SU-DHL-6 (cell line): ENCODE measurements around the gene SYNPR.

Experiments
- H2AFZ ChIP-seq: fragments of 200-600 bp; sonication (generic); 2 replicates; pipeline ENCODE4 v1.6.1; 2014; ENCODE audit warnings: low read depth, mild to moderate bottlenecking, moderate library complexity, mixed read lengths, antibody characterized with exemption, low read length; ENCODE audit not compliant: severe bottlenecking
- H3F3A ChIP-seq: fragments of 200-600 bp; shearing (Covaris generic); 2 replicates; pipeline ENCODE4 v1.6.0; 2016; ENCODE audit warnings: antibody characterized with exemption, mild to moderate bottlenecking; ENCODE audit not compliant: insufficient read depth
- H3K27ac ChIP-seq: fragments of 200-600 bp; sonication (generic); 2 replicates; pipeline ENCODE4 v1.5.1; 2016; ENCODE audit warnings: low read depth, mild to moderate bottlenecking, low read length, moderate library complexity, mixed read lengths
- H3K27me3 ChIP-seq: fragments of 200-600 bp; sonication (generic), shearing (Covaris generic); 2 replicates; pipeline ENCODE4 v1.6.0; 2014; ENCODE audit warnings: mild to moderate bottlenecking, low read length
- H3K36me3 ChIP-seq: fragments of 200-600 bp; sonication (generic); 2 replicates; pipeline ENCODE4 v1.6.1; 2014; ENCODE audit warnings: mild to moderate bottlenecking, low read length, mixed read lengths
- H3K4me2 ChIP-seq: fragments of 300-600, 200-600 bp; shearing (Covaris generic), sonication (generic); 2 replicates; pipeline ENCODE4 v1.6.0; 2014; ENCODE audit warnings: low read length, low read depth, mild to moderate bottlenecking; ENCODE audit not compliant: poor library complexity, severe bottlenecking
- H3K4me3 ChIP-seq: fragments of 200-600 bp; sonication (generic); 2 replicates; pipeline ENCODE4 v1.5.1; 2014; ENCODE audit warnings: antibody characterized with exemption, low read length, mild to moderate bottlenecking, mixed read lengths; ENCODE audit not compliant: insufficient read depth, poor library complexity, severe bottlenecking
- H3K79me2 ChIP-seq: fragments of 200-600 bp; sonication (generic); 2 replicates; pipeline ENCODE4 v1.6.1; 2014; ENCODE audit warnings: mild to moderate bottlenecking, low read length, moderate library complexity; ENCODE audit not compliant: insufficient read depth
- H3K9ac ChIP-seq: fragments of 200-600 bp; sonication (generic); 2 replicates; pipeline ENCODE4 v1.7.0; 2014; ENCODE audit warnings: mild to moderate bottlenecking, low read length
- H3K9me2 ChIP-seq: fragments of 200-600 bp; sonication (generic); replicated peaks from 2 replicates; pipeline ENCODE4 v1.6.1; 2014; ENCODE audit warnings: low read length; ENCODE audit not compliant: insufficient read depth
- H3K9me3 ChIP-seq: fragments of 200-600 bp; sonication (generic); 2 replicates; pipeline ENCODE4 v1.6.1; 2014; ENCODE audit warnings: low read length, mixed read lengths; ENCODE audit not compliant: insufficient read depth
- H4K20me1 ChIP-seq: fragments of 200-600 bp; sonication (generic); 2 replicates; pipeline ENCODE4 v1.6.1; 2014; ENCODE audit warnings: low read depth, mild to moderate bottlenecking, antibody characterized with exemption, low read length, moderate library complexity, mixed read lengths
- EZH2phosphoT487 ChIP-seq: fragments of 200-600 bp; sonication (generic), shearing (Covaris generic); conservative IDR thresholded peaks from 2 replicates; pipeline ENCODE4 v1.6.1; 2018; ENCODE audit warnings: mild to moderate bottlenecking, antibody characterized with exemption, low read length, moderate library complexity, mixed read lengths
- TF ChIP-seq, protein P1 (sequence below): fragments of 200-600 bp; sonication (generic); IDR thresholded peaks from one replicate; pipeline ENCODE4 v1.5.1; 2017; ENCODE audit warnings: antibody characterized with exemption, mild to moderate bottlenecking, low read length, moderate library complexity; ENCODE audit not compliant: insufficient read depth, poor library complexity, severe bottlenecking

Gene SYNPR

DNA sequence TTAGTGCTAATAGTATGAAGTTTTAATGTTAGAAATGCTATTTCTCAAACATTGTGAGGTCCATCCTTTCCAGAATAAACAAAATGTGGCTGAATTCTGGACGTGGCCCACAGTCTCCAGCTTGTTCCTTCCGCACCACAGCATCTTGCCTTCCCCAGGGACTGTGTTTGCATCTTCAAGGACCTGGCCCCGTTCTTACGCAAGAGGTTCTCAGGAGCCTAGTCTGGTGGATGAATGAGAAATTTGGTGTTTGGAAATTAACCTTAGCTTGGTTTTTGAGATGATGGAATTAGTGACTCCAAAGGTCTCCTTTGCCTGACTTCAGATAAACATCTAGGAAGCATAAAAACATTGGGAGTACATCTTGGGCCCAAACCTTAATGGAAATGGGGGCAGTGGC, 18.1 kb downstream of the SYNPR start:
- Histone ChIP-seq H3K4me2 (no peak overlapping the region), H3F3A (no peaks in the 10 kb centered on the region), H3K27ac (no peak overlapping the region), H3K9me2 (no peaks in the 10 kb centered on the region), H4K20me1 (no peaks in the 10 kb centered on the region), H3K9me3 (no peaks in the 10 kb centered on the region), H3K4me3 (no peak overlapping the region), H3K36me3 (no peaks in the 10 kb centered on the region), H3K9ac (no peak overlapping the region), H3K27me3 (no peaks in the 10 kb centered on the region), H3K79me2 (no peaks in the 10 kb centered on the region), H2AFZ (no peak overlapping the region)
- TF ChIP-seq, protein P1, sequence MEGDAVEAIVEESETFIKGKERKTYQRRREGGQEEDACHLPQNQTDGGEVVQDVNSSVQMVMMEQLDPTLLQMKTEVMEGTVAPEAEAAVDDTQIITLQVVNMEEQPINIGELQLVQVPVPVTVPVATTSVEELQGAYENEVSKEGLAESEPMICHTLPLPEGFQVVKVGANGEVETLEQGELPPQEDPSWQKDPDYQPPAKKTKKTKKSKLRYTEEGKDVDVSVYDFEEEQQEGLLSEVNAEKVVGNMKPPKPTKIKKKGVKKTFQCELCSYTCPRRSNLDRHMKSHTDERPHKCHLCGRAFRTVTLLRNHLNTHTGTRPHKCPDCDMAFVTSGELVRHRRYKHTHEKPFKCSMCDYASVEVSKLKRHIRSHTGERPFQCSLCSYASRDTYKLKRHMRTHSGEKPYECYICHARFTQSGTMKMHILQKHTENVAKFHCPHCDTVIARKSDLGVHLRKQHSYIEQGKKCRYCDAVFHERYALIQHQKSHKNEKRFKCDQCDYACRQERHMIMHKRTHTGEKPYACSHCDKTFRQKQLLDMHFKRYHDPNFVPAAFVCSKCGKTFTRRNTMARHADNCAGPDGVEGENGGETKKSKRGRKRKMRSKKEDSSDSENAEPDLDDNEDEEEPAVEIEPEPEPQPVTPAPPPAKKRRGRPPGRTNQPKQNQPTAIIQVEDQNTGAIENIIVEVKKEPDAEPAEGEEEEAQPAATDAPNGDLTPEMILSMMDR = no peak
- TF ChIP-seq EZH2phosphoT487 = no peak

DNA sequence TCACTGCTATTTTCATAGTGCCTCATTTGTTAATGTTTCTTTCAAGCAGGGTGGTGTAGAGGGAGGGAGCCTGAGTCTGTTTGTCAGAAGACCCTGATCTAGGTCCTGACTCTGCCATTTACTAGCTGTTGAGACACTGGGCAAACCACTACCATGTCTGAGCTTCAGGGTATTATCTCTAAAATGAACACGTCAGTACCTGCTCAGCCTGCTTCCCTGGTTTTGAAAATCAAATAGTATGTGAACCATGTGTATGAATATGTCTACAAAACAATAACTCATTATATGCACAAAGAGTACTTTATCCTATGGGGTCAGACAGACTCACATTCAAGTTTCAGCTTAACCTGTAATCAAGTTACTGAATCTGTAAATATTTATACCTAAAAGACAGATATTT, 25.1 kb downstream of the SYNPR start:
- H3F3A ChIP-seq = no peaks in the 10 kb centered on the region
- H3K27ac ChIP-seq = no peak overlapping the region
- H3K9me3 ChIP-seq = no peaks in the 10 kb centered on the region
- no peaks in the 10 kb centered on the region for H3K79me2 ChIP-seq
- TF ChIP-seq, protein P1 = no peak
- H4K20me1 ChIP-seq = no peaks in the 10 kb centered on the region
- H3K27me3 ChIP-seq = no peaks in the 10 kb centered on the region
- no peak overlapping the region for H3K4me2 ChIP-seq
- no peaks in the 10 kb centered on the region for H3K36me3 ChIP-seq
- no peak overlapping the region for H3K9ac ChIP-seq
- H2AFZ ChIP-seq = no peak overlapping the region
- no peaks in the 10 kb centered on the region for H3K9me2 ChIP-seq
- H3K4me3 ChIP-seq = no peak overlapping the region

DNA sequence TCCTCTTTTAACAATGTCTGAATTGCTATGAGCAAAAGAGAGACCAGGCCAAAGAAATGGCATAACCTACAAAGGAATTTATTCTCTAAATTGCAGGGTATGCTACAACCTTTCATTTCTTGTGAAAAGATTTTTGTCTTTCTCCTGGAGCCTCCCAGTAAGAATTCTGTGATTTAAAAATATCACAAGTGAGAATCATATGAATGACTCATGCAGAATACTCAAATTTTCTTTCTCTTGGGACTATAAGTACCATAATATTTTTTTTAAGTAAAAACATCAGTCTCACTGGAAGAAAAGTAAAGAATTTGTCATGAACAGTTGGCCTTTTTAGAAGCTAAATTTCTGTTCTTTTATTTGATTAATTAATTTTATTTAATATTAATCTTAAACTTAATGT, 26.3 kb downstream of the SYNPR start:
- no peak for TF ChIP-seq EZH2phosphoT487
- TF ChIP-seq, protein P1 = no peak
- Histone ChIP-seq H3K9ac (no peak overlapping the region), H3K36me3 (no peaks in the 10 kb centered on the region), H3K27ac (no peak overlapping the region), H3K79me2 (no peaks in the 10 kb centered on the region), H2AFZ (no peak overlapping the region), H3K9me3 (no peaks in the 10 kb centered on the region), H3K9me2 (no peaks in the 10 kb centered on the region), H3K4me3 (no peak overlapping the region), H3F3A (no peaks in the 10 kb centered on the region), H3K27me3 (no peaks in the 10 kb centered on the region), H4K20me1 (no peaks in the 10 kb centered on the region), H3K4me2 (no peak overlapping the region)

DNA sequence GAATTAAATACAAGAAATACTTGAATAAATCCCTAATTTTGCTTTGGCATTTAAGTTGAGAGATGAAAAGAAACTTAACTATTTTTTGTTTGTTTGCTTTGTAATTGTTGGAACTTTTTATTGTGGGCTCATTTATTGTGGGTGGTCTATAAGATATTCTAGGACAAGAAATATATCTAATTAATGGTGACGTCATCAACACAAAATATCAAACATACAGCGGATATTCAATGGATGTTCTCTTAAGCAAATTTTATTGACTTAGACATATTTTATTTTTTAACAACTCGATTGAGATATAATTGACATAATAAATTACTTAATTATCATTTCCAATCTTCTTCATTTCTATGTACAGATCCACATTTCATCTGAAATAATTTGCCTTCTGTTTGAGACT, 30.0 kb downstream of the SYNPR start:
- no peak for TF ChIP-seq EZH2phosphoT487
- TF ChIP-seq, protein P1 = no peak

More for the DNA sequence above, 30.0 kb downstream of the SYNPR start:
- no peak overlapping the region for H2AFZ ChIP-seq
- no peaks in the 10 kb centered on the region for H4K20me1 ChIP-seq
- H3K9me2 ChIP-seq = no peaks in the 10 kb centered on the region
- H3K9ac ChIP-seq = no peak overlapping the region
- no peaks in the 10 kb centered on the region for H3K27me3 ChIP-seq
- H3K79me2 ChIP-seq = no peaks in the 10 kb centered on the region
- H3K27ac ChIP-seq = no peak overlapping the region
- no peaks in the 10 kb centered on the region for H3F3A ChIP-seq
- no peaks in the 10 kb centered on the region for H3K36me3 ChIP-seq
- H3K9me3 ChIP-seq = no peaks in the 10 kb centered on the region
- H3K4me3 ChIP-seq = no peak overlapping the region
- H3K4me2 ChIP-seq = no peak overlapping the region
